ENCODE data around the gene USP24.

GRCh38 chr1:55204997-55205396 lies 10.2 kb downstream of the USP24 start:
- no peak for TF ChIP-seq POLR2A (IDR thresholded peaks at IDR 0.05; ENCODE audit: low read length)
- no peak for TF ChIP-seq GATA1 (IDR thresholded peaks at IDR 0.05; ENCODE audit: low read depth, low read length)

Data from erythroblast (primary cell).